ENCODE measurements around the gene ST6GAL1.
"Not testable (repeated sequence)": the region's sequence is repeated elsewhere in the genome, so short reads cannot be mapped to it uniquely, and the experiment has no call there.

ST6GAL1 gene

DNA sequence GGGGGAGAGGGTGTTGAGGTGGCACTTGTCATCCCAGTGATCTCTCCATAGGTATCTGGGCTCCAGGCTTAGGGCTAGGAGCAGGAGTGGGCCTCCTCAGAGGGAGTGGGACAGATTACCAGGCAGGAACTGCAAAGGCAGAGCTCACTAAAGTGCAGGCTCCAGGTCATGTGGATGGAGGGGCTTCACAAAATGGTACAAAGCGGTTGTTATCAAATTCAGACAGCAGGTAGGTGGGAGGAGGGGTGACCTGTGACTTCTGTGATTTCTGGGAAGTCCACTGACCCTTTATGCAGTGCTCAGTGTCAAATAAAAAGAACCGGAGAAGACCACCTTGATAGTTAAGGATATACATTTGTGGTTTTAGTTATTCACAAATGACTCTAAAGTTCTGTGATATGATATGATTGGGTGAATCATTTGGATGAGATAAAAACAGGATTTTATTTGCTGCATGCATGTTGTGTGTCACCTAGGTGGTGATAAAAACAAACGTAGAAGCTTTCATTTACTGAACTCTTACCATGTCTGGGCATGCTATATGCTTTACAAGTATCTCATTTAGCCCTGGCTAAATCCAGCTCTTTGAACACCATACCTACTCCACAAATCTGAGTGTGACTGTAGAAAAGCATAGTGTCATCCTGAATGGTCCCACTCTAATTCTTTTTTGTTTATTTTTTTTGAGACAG is 20.2 kb downstream of the ST6GAL1 start:
- ATAC-seq (ENCODE audit: insufficient read depth, low read depth) (no peak), DNase-seq (no peak)
- Histone ChIP-seq H3K4me2 (ENCODE audit: insufficient read depth, low read length) (no peak overlapping the region), H3K79me2 (ENCODE audit: insufficient read depth, low read length) (no peaks in the 10 kb centered on the region), H3K4me3 (ENCODE audit: low read depth in 1 of 2, low read length in 2 of 2) (no peak overlapping the region), H3K27ac (ENCODE audit: low read length) (no peak overlapping the region), H4K20me1 (ENCODE audit: insufficient read depth, low read length) (no peaks in the 10 kb centered on the region), H3K36me3 (ENCODE audit: insufficient read depth, low read length) (no peaks in the 10 kb centered on the region), H3K9ac (ENCODE audit: low read depth, low read length) (no peak overlapping the region), H2AFZ (ENCODE audit: low read depth, low read length) (no peak overlapping the region), H3K27me3 (ENCODE audit: insufficient read depth, low read length, poor library complexity) (peaks cover 9% of the 10 kb centered on the region), H3K4me1 (ENCODE audit: insufficient read depth, low read length) (no peaks in the 10 kb centered on the region), H3K9me3 (ENCODE audit: insufficient read depth, low read length, severe bottlenecking) (no peaks in the 10 kb centered on the region)
- TF ChIP-seq EZH2 (IDR thresholded peaks at IDR 0.05; ENCODE audit: borderline replicate concordance, low read depth, low read length, severe bottlenecking), result no peak
- TF ChIP-seq, protein P1, sequence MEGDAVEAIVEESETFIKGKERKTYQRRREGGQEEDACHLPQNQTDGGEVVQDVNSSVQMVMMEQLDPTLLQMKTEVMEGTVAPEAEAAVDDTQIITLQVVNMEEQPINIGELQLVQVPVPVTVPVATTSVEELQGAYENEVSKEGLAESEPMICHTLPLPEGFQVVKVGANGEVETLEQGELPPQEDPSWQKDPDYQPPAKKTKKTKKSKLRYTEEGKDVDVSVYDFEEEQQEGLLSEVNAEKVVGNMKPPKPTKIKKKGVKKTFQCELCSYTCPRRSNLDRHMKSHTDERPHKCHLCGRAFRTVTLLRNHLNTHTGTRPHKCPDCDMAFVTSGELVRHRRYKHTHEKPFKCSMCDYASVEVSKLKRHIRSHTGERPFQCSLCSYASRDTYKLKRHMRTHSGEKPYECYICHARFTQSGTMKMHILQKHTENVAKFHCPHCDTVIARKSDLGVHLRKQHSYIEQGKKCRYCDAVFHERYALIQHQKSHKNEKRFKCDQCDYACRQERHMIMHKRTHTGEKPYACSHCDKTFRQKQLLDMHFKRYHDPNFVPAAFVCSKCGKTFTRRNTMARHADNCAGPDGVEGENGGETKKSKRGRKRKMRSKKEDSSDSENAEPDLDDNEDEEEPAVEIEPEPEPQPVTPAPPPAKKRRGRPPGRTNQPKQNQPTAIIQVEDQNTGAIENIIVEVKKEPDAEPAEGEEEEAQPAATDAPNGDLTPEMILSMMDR (IDR thresholded peaks at IDR 0.05; ENCODE audit: borderline replicate concordance, extremely low read depth, low read length, poor library complexity, severe bottlenecking), result no peak

DNA sequence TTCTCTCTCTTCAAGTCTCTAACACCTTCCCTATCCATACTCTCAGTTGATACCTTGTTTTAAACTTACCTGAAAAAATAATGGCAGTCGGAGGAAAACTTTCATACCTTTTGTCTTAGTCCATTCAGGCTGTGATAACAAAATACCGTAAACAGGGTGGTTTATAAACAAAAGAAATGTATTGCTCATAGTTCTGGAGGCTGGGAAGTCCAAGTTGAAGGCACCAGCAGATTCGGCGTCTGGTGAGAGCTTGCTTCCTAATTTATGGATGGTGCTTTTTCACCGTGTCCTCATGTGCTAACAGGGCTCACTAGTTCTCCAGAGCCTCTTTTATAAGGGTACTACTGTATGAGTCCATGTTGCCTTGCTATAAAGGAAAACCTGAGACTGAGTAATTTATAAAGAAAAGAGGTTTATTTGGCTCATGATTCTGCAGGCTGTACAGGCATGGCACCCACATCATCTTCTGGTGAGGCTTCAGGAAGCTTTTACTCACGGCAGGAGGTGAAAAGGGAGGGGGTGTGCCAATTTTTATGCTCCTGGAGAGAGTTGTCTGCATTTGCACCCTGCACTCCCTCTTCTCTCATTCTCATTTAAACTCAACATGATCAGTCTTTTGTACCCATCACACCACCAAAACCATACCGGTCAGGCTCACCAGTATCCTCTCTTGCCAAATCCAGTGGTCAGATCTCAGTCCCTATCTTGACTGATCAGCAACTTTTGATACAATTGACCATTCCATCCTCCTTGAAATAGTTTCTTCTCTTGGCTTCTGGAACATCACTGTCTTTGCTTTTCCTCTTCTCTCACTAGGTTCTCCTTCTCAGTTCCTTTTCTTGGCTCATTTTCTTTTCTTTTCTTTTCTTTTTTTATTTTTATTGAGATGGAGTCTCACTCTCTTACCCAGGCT is 21.6 kb downstream of the ST6GAL1 start:
- Histone ChIP-seq H4K20me1 (ENCODE audit: insufficient read depth, low read length) (no peaks in the 10 kb centered on the region), H3K79me2 (ENCODE audit: insufficient read depth, low read length) (no peaks in the 10 kb centered on the region)

DNA sequence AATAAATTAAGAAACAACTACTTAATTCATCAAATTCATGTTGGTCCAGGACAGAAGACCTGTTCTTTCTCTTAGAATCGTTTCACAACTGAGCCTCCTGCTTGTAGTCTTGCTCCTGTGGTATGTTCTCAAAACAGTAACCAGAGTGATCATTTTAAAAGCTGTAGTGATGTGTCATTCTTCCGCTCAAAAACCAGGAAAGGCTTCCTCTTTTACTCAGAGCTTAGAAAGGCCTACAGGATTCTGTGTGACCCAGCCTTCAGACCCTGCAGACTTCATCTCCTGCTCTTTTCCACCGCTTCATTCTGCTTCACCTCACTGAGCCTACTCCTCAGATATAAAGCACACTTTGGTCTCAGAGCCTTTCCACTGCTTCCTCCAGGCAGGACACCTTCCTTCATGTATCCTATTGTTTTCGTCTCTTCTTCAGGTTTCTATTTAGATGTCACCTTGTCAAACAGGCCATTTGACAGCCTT is 22.7 kb downstream of the ST6GAL1 start:
- no peak overlapping the region for H3K4me2 ChIP-seq (ENCODE audit: insufficient read depth, low read length)

More for the DNA sequence above, 21.6 kb downstream of the ST6GAL1 start:
- Histone ChIP-seq H3K36me3 (ENCODE audit: insufficient read depth, low read length) (no peaks in the 10 kb centered on the region), H3K4me1 (ENCODE audit: insufficient read depth, low read length) (no peaks in the 10 kb centered on the region), H2AFZ (ENCODE audit: low read depth, low read length) (no peak overlapping the region), H3K9me3 (ENCODE audit: insufficient read depth, low read length, severe bottlenecking) (no peaks in the 10 kb centered on the region), H3K4me3 (ENCODE audit: low read depth in 1 of 2, low read length in 2 of 2) (no peak overlapping the region), H3K27ac (ENCODE audit: low read length) (no peak overlapping the region), H3K4me2 (ENCODE audit: insufficient read depth, low read length) (no peak overlapping the region), H3K27me3 (ENCODE audit: insufficient read depth, low read length, poor library complexity) (peaks cover 9% of the 10 kb centered on the region), H3K9ac (ENCODE audit: low read depth, low read length) (no peak overlapping the region)
- ATAC-seq (ENCODE audit: insufficient read depth, low read depth) (no peak), DNase-seq (no peak)
- no peak for TF ChIP-seq EZH2 (IDR thresholded peaks at IDR 0.05; ENCODE audit: borderline replicate concordance, low read depth, low read length, severe bottlenecking)
- TF ChIP-seq, protein P1 (IDR thresholded peaks at IDR 0.05; ENCODE audit: borderline replicate concordance, extremely low read depth, low read length, poor library complexity, severe bottlenecking), result no peak

DNA sequence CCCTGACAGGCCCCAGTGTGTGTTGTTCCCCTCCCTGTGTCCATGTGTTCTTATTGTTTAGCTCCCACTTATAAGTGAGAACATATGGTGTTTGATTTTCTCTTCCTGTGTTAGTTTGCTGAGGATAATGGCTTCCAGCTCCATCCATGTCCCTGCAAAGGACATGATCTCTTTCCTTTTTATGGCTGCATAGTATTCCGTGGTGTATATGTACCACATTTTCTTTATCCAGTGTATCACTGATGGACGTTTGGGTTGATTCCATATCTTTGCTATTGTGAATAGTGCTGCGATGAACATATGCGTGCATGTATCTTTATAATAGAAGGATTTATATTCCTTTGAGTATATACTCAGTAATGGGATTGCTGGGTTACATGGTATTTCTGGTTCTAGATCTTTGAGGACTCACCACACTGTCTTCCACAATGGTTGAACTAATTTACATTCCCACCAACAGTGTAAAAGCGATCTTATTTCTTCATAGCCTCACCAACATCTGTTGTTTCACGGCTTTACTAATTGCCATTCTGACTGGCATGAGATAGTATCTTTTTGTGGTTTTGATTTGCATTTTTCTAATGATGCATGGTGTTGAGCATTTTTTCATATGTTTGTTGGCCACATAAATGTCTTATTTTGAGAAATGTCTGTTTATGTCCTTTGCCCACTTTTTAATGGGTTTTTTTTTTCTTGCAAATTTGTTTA is 23.8 kb downstream of the ST6GAL1 start:
- not testable (repeated sequence) for DNase-seq; H3K27me3 ChIP-seq (ENCODE audit: insufficient read depth, low read length, poor library complexity); H4K20me1 ChIP-seq (ENCODE audit: insufficient read depth, low read length); H3K9ac ChIP-seq (ENCODE audit: low read depth, low read length); H3K27ac ChIP-seq (ENCODE audit: low read length); H2AFZ ChIP-seq (ENCODE audit: low read depth, low read length); H3K4me1 ChIP-seq (ENCODE audit: insufficient read depth, low read length); ATAC-seq (ENCODE audit: insufficient read depth, low read depth); H3K4me3 ChIP-seq (ENCODE audit: low read depth in 1 of 2, low read length in 2 of 2); H3K79me2 ChIP-seq (ENCODE audit: insufficient read depth, low read length); H3K36me3 ChIP-seq (ENCODE audit: insufficient read depth, low read length); H3K4me2 ChIP-seq (ENCODE audit: insufficient read depth, low read length); H3K9me3 ChIP-seq (ENCODE audit: insufficient read depth, low read length, severe bottlenecking)

More for the DNA sequence above, 22.7 kb downstream of the ST6GAL1 start:
- no peak overlapping the region for H3K4me3 ChIP-seq (ENCODE audit: low read depth in 1 of 2, low read length in 2 of 2)
- H3K9me3 ChIP-seq (ENCODE audit: insufficient read depth, low read length, severe bottlenecking), result no peaks in the 10 kb centered on the region
- ATAC-seq (ENCODE audit: insufficient read depth, low read depth) (no peak), DNase-seq (no peak)
- no peaks in the 10 kb centered on the region for H3K36me3 ChIP-seq (ENCODE audit: insufficient read depth, low read length)
- no peak overlapping the region for H3K27ac ChIP-seq (ENCODE audit: low read length)
- H3K79me2 ChIP-seq (ENCODE audit: insufficient read depth, low read length), result no peaks in the 10 kb centered on the region
- TF ChIP-seq EZH2 (IDR thresholded peaks at IDR 0.05; ENCODE audit: borderline replicate concordance, low read depth, low read length, severe bottlenecking), result no peak
- TF ChIP-seq, protein P1 (IDR thresholded peaks at IDR 0.05; ENCODE audit: borderline replicate concordance, extremely low read depth, low read length, poor library complexity, severe bottlenecking), result no peak
- peaks cover 5% of the 10 kb centered on the region for H3K27me3 ChIP-seq (ENCODE audit: insufficient read depth, low read length, poor library complexity)
- no peaks in the 10 kb centered on the region for H3K4me1 ChIP-seq (ENCODE audit: insufficient read depth, low read length)
- no peaks in the 10 kb centered on the region for H4K20me1 ChIP-seq (ENCODE audit: insufficient read depth, low read length)
- no peak overlapping the region for H2AFZ ChIP-seq (ENCODE audit: low read depth, low read length)
- H3K9ac ChIP-seq (ENCODE audit: low read depth, low read length), result no peak overlapping the region

Measured in DND-41 (cell line).